AG04449 (cell line): Measurements from ENCODE around the gene MTX3.
A peak's percentile ranks its signal among the peaks of the same experiment; 100 is the strongest.

ENCODE experiments used
- CTCF ChIA-PET: fragments of 350-600 bp; formaldehyde crosslinking; extraction: SDS; loops from one replicate; lab custom pipeline; 2021; ENCODE audit warnings: antibody characterized with exemption; lab: Yijun Ruan, JAX
- POLR2A ChIA-PET: fragments of 400-600, 350-600 bp; formaldehyde crosslinking; extraction: SDS; loops from one replicate; lab custom pipeline; 2020; ENCODE audit warnings: antibody characterized with exemption, inconsistent platforms; lab: Yijun Ruan, JAX
- DNase-seq: peaks from one replicate; pipeline ENCODE4 v3.0.0-alpha.2; 2010; ENCODE audit warnings: low read depth, low spot score
- H3K4me3 ChIP-seq: 2 replicates; pipeline ENCODE4 v1.5.1; 2011; ENCODE audit warnings: low read depth, mild to moderate bottlenecking, control low read depth, low read length
- CTCF ChIP-seq: IDR thresholded peaks from one replicate; pipeline ENCODE4 v1.5.1; 2011; ENCODE audit warnings: mild to moderate bottlenecking, moderate library complexity, low read length, control low read depth, inconsistent platforms; ENCODE audit not compliant: insufficient read depth; ENCODE audit errors: missing control alignments

Gene MTX3

GRCh38 chr5:79990598-79991507 lies at the start of gene MTX3:
Gene MTX3, minus strand, starts transcription at chr5:79991262. Its CDS starts 24 bp downstream, at chr5:79991238.
- TF ChIP-seq CTCF = no peak
- DNase-seq = no peak
- H3K4me3 ChIP-seq = peak within 1 kb of the TSS; percentile 82
- POLR2A ChIA-PET = interaction anchor here (0.5 to 1.7 kb wide), 3 partner anchors 16 to 255 kb away, joined by 3 to 5 read pairs (median 4); no protein-coding TSS in a partner anchor
- CTCF ChIA-PET = interaction anchor here (0.8 kb wide), 1 partner anchor 13 kb away, joined by 4 read pairs; no protein-coding TSS in a partner anchor

GRCh38 chr5:80039650-80040049 lies 48.6 kb upstream of the MTX3 start:
- no peak for TF ChIP-seq CTCF
- H3K4me3 ChIP-seq = no peak overlapping the region
- no peak for DNase-seq
- ChIA-PET POLR2A (no interaction called here), CTCF (no interaction called here)

GRCh38 chr5:80037366-80037765 lies 46.3 kb upstream of the MTX3 start:
- TF ChIP-seq CTCF = no peak
- CTCF ChIA-PET = interaction anchor here (1.1 kb wide), 1 partner anchor 46 kb away, joined by 3 read pairs; no protein-coding TSS in a partner anchor
- POLR2A ChIA-PET = no interaction called here
- no peak for DNase-seq
- H3K4me3 ChIP-seq = no peak overlapping the region

GRCh38 chr5:80036615-80037014 lies 45.6 kb upstream of the MTX3 start:
- ChIA-PET POLR2A (no interaction called here), CTCF (interaction anchor here (1.1 kb wide), 1 partner anchor 47 kb away, joined by 3 read pairs; no protein-coding TSS in a partner anchor)
- no peak for TF ChIP-seq CTCF
- H3K4me3 ChIP-seq = no peak overlapping the region
- DNase-seq = no peak

- POLR2A ChIA-PET = no interaction called here
Observed at GRCh38 chr5:80035839-80036238, 44.8 kb upstream of the MTX3 start.

More at GRCh38 chr5:80035839-80036238, 44.8 kb upstream of the MTX3 start:
- DNase-seq = no peak
- no peak for TF ChIP-seq CTCF
- no peak overlapping the region for H3K4me3 ChIP-seq
- CTCF ChIA-PET = no interaction called here
